Mesodermal cell (in vitro differentiated cells): ENCODE results near the gene MRM2.
"Not testable (repeated sequence)": the region's sequence is repeated elsewhere in the genome, so short reads cannot be mapped to it uniquely, and the experiment has no call there.

Experiments
- H3K27ac ChIP-seq: 2 replicates; pipeline ENCODE4 v1.7.0; 2013; ENCODE audit warnings: mild to moderate bottlenecking, low read depth, low read length, moderate library complexity; ENCODE audit not compliant: severe bottlenecking
- H3K36me3 ChIP-seq: 2 replicates; pipeline ENCODE4 v1.7.1; 2013; ENCODE audit warnings: mild to moderate bottlenecking, low read length, moderate library complexity; ENCODE audit not compliant: control insufficient read depth, insufficient read depth
- H3K4me1 ChIP-seq: one replicate; pipeline ENCODE4 v1.7.1; 2013; ENCODE audit warnings: mild to moderate bottlenecking, low read length; ENCODE audit not compliant: insufficient read depth, control insufficient read depth, poor library complexity, severe bottlenecking
- H3K4me3 ChIP-seq: 2 replicates; pipeline ENCODE4 v1.7.0; 2013; ENCODE audit warnings: low read length, control low read depth, mild to moderate bottlenecking; ENCODE audit not compliant: insufficient read depth, poor library complexity, severe bottlenecking; ENCODE audit errors: extremely low read depth
- H3K9me3 ChIP-seq: 2 replicates; pipeline ENCODE4 v1.7.1; 2013; ENCODE audit warnings: mild to moderate bottlenecking, low read length, moderate library complexity; ENCODE audit not compliant: control insufficient read depth
- WGBS, 2 experiments: methylation state at CpG; one replicate each; pipeline ENCODE4 v1.1.5; 2013; ENCODE audit warnings: missing lambda C conversion rate in 2 of 2; ENCODE audit not compliant: insufficient coverage in 2 of 2; 5-methylcytosine and 5-hydroxymethylcytosine counted together

Gene MRM2

DNA sequence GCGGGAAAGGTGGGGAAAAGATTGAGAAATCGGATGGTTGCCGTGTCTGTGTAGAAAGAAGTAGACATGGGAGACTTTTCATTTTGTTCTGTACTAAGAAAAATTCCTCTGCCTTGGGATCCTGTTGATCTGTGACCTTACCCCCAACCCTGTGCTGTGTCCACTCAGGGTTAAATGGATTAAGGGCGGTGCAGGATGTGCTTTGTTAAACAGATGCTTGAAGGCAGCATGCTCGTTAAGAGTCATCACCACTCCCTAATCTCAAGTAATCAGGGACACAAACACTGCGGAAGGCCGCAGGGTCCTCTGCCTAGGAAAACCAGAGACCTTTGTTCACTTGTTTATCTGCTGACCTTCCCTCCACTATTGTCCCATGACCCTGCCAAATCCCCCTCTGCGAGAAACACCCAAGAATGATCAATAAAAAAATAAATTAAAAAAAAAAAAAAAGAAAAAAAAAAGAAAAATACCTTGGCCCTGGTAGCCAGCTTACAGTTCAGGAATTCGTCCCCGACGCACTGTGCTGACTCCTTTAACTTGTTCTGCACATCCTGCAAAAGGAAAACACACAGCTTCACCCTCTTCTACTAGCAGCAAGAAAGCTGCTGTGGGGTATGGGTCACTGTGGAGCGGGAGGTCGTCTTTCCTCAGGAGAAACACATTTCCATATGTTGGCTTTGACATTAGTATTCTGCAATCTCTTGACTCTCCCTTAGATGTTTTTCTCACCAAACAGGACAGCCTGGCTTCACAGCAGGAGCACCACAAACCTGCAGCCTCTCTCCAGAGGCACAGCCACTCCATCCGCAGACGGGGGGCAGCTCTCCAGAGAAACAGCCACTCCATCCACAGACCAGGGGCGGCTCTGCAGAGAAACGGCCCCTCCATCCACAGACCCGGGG, 27.3 kb upstream of the MRM2 start:
- not testable (repeated sequence) for H3K4me1 ChIP-seq, H3K4me3 ChIP-seq, H3K9me3 ChIP-seq
- Histone ChIP-seq H3K27ac (peak overlapping the region; percentile 64), H3K36me3 (peaks cover 26% of the 10 kb centered on the region)
- 52 to 54% methylated on average over 5 to 7 of the region's 18 CpGs for WGBS, 2 experiments

DNA sequence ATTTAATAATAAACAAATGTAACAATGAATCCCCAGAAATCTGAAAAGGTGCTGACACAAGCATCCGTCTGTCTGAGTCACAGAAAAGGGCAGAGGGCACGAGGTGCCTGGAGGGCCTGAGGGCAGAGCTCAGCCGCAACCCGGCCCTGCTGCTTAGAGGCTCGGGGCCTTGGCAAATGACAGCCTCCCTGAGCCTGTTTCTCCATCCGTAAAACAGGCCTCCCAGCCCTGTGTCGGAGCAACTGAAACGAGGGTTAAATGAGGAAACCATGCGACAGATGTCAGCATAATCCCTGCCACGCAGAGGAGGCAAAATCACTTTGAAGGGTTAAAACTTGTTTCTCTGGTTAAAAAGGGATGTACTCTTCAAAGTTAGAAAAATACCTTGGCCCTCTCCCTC, 24.9 kb upstream of the MRM2 start:
- Histone ChIP-seq H3K4me3 (no peak overlapping the region), H3K4me1 (peaks cover 7% of the 10 kb centered on the region), H3K27ac (no peak overlapping the region), H3K9me3 (no peaks in the 10 kb centered on the region), H3K36me3 (peaks cover 33% of the 10 kb centered on the region)
- 90 to 93% methylated on average over 8 to 9 of the region's 10 CpGs for WGBS, 2 experiments

DNA sequence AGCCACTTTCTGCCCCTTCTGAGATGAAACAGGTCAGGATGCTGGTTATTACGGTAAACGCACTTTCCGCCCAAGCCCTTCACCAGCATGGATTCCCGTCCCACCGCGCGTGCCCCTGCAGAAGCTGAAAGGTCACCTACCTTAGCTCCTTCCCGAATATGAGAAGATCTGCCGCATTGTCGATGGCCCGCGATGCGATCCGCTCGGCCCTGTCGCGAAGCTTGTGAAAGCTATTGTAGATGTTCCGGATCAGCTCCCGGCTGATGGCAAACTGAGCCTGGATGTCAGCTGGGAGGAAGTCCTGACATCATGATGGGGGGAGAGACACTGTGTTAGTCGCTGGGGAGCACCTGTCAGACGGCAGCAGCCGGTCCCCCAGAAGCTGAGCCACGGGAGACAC, 22.2 kb upstream of the MRM2 start:
- peaks cover 36% of the 10 kb centered on the region for H3K36me3 ChIP-seq

DNA sequence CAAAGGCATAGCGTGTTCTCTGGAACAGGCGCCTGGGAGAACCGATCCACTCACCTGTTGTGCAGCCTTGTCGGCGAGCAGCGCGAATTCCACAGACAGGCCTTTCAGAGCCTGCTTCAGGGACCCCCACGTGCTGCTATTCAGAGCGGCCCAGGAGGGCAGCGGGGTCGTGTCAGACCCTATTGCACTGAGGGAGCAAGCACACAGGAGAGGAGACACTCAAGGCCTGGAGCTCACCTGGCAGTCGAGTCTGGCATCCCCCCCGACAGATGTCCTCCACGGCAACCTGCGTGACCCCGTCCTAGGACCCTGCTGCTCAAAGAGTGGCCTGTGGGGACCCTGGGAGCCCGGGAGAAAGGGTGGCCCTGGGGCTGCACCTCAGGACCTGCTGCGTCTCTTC, 21.2 kb upstream of the MRM2 start:
- Histone ChIP-seq H3K4me3 (no peak overlapping the region), H3K9me3 (no peaks in the 10 kb centered on the region), H3K36me3 (peaks cover 36% of the 10 kb centered on the region), H3K27ac (no peak overlapping the region), H3K4me1 (no peaks in the 10 kb centered on the region)
- 93 to 95% methylated on average over 18 of the region's 18 CpGs for WGBS, 2 experiments

More for the DNA sequence above, 22.2 kb upstream of the MRM2 start:
- no peak overlapping the region for H3K27ac ChIP-seq
- H3K4me1 ChIP-seq, result no peaks in the 10 kb centered on the region
- H3K4me3 ChIP-seq, result no peak overlapping the region
- no peaks in the 10 kb centered on the region for H3K9me3 ChIP-seq
- WGBS, 2 experiments, result 94 to 95% methylated on average over 23 of the region's 23 CpGs

DNA sequence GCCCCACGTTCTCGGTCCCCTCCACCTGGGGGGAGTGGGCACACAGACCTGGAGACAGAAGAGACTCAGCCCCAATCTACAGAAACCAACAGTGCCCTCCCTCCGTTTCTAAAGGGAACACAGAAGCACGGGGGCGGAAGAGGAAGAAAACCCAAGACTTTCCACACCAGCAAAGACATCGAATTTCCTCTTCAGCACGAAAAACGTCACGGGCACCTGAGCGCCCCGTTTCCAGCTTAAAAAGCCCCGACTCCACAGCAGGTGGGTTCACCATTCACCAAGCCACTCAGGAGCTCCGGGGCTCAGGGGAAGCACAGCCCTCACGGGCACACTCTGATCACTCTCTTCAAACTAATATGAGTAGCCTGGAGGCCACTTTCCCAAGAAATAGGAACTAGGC, 19.6 kb upstream of the MRM2 start:
- H3K27ac ChIP-seq, result no peak overlapping the region

DNA sequence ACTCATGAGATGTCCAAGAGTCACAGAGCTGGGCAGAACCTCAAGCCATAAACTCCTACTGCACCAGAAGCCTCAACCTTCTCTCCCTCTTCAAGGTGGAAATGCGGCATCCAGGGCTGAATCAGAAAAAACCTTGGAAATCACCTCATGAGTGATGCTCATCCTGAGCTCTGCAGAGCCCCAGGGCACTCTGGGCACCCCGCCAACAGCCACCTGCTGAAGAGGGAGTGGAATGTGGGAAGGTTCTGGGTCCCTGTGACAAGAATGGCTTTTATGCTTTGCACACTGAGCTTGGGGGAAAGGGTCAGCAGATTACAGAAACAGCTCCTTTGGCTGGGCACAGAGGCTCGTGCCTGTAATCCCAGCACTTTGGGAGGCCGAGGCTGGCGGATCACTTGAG, 18.8 kb upstream of the MRM2 start:
- Histone ChIP-seq H3K36me3 (peaks cover 38% of the 10 kb centered on the region), H3K4me3 (no peak overlapping the region), H3K9me3 (no peaks in the 10 kb centered on the region), H3K27ac (no peak overlapping the region), H3K4me1 (no peaks in the 10 kb centered on the region)
- 91 to 93% methylated on average over 2 to 4 of the region's 5 CpGs for WGBS, 2 experiments

More for the DNA sequence above, 19.6 kb upstream of the MRM2 start:
- WGBS, 2 experiments, result 85 to 94% methylated on average over 11 to 14 of the region's 14 CpGs
- no peaks in the 10 kb centered on the region for H3K4me1 ChIP-seq
- H3K4me3 ChIP-seq, result no peak overlapping the region
- H3K9me3 ChIP-seq, result no peaks in the 10 kb centered on the region
- peaks cover 36% of the 10 kb centered on the region for H3K36me3 ChIP-seq

DNA sequence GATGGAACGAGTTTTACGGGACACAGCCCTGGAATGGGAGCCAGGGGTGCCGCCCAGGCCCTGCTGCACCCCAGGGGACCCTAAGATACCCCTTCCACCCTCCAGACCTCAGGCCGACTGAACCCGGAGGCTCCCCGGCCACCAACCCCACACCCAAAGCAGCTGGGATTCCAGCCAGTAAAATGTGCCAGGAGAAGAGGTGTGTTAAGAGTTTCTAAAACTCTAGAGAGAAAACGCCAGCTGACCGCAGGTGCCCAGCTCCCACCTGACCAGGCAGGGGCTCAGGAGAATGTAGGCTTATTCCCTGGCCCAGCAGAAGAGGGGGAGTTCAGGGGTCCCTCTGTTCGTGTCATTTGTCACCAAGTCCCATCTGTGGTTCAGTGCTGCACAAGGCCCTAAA, 17.5 kb upstream of the MRM2 start:
- 97 to 100% methylated on average over 5 of the region's 9 CpGs for WGBS, 2 experiments
- Histone ChIP-seq H3K4me3 (no peak overlapping the region), H3K27ac (no peak overlapping the region), H3K4me1 (no peaks in the 10 kb centered on the region), H3K9me3 (no peaks in the 10 kb centered on the region), H3K36me3 (peaks cover 40% of the 10 kb centered on the region)

DNA sequence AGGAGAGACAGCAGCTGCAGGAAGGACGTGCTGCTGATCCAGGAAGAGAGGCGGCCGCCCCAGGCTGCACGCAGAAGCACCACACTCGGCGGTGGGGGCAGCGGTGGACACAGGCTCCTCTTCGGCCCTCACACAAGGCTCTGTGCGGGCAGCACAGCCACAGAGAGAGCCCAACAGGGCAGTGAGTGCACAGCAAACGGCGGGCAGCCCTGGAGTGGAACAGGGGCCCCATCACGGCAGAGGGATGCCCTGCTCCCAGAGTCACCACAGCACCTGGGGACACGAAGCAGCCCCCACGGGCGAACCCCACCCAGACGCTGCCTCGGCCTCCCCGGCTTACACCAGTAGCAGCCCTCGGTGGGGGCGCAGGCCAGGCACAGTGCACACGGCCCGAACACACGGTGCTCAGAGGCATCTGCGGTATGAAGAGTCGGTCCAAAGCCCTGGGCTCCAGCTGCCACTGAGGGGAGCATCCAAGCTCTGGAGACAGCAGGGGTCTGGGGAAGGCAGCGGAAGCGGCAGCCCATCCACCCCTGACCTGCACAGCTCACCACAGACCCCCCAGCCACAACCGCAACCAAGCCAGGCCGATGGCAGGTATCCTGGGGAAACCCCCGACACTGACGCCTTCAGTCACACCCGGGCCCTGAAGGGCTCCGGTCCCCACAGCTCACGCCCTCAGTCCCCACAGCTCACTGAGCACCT, 16.8 kb upstream of the MRM2 start:
- no peaks in the 10 kb centered on the region for H3K4me1 ChIP-seq
- no peaks in the 10 kb centered on the region for H3K9me3 ChIP-seq
- WGBS, 2 experiments, result 96 to 97% methylated on average over 31 to 32 of the region's 34 CpGs
- no peak overlapping the region for H3K27ac ChIP-seq
- peaks cover 35% of the 10 kb centered on the region for H3K36me3 ChIP-seq
- no peak overlapping the region for H3K4me3 ChIP-seq

DNA sequence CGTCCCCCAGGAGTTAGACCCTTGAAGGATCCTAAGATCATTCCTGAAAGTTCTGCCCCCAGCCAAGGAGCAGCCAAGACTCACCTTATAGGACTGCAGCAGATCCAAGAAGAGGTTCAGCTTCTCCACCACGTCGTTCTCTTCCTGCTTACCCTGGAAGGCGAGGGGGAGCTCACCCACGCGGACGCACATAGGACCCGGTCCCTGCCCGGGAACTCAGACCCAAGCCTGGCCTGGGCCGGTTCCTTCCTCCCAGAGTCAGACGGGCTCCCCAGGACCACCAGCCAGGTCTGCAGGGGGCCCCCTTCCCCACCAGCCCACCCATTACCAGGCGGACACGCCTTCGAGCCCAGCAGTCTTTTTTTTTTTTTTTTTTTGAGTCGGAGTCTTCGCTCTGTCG, 15.6 kb upstream of the MRM2 start:
- no peak overlapping the region for H3K27ac ChIP-seq
- H3K4me3 ChIP-seq, result no peak overlapping the region
- H3K9me3 ChIP-seq, result no peaks in the 10 kb centered on the region
- H3K4me1 ChIP-seq, result no peaks in the 10 kb centered on the region
- peaks cover 31% of the 10 kb centered on the region for H3K36me3 ChIP-seq
- 87 to 97% methylated on average over 11 to 14 of the region's 17 CpGs for WGBS, 2 experiments

DNA sequence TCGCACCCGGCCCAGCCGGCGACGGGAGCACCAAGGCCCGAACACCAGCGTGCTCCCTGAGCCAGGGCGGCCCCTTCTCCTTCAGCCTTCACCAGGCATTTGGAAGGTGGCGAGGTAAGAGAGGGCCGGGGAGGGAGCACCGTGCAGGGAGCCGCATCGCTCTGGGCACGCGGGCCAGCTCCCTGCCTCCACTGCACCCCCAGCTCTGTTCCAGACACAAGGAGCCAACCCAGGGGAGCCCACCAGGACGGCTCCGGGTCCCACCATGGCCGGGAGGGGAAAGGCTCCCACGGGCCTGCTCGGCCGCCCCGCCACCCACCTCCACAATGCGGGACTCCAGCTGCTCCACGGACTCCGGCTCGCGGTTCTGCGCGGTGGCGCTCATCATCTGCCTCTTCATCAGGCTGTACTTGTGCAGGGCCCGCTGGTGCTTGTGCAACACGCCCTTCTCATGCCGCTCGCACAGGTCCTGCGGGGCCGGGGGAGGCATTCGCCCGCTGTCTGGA, 15.1 kb upstream of the MRM2 start:
- WGBS, 2 experiments, result 95 to 97% methylated on average over 21 to 37 of the region's 38 CpGs
- no peak overlapping the region for H3K27ac ChIP-seq

More for the DNA sequence above, 15.1 kb upstream of the MRM2 start:
- H3K36me3 ChIP-seq, result peaks cover 27% of the 10 kb centered on the region
- no peaks in the 10 kb centered on the region for H3K9me3 ChIP-seq
- no peak overlapping the region for H3K4me3 ChIP-seq
- H3K4me1 ChIP-seq, result no peaks in the 10 kb centered on the region
